ENCODE measurements around the gene ADAMTSL1. TPM values are rescaled to one million over a fixed set of nuclear protein-coding genes. Genes with fewer than 3 reads are reported as not detected.

ADAMTSL1 gene
- total and polyA plus RNA-seq, 2 of the 8 experiments (the other 6 are each of a cell fraction or from before 2014, with no cell fraction given) = 0.84 to 1.1 TPM

DNA sequence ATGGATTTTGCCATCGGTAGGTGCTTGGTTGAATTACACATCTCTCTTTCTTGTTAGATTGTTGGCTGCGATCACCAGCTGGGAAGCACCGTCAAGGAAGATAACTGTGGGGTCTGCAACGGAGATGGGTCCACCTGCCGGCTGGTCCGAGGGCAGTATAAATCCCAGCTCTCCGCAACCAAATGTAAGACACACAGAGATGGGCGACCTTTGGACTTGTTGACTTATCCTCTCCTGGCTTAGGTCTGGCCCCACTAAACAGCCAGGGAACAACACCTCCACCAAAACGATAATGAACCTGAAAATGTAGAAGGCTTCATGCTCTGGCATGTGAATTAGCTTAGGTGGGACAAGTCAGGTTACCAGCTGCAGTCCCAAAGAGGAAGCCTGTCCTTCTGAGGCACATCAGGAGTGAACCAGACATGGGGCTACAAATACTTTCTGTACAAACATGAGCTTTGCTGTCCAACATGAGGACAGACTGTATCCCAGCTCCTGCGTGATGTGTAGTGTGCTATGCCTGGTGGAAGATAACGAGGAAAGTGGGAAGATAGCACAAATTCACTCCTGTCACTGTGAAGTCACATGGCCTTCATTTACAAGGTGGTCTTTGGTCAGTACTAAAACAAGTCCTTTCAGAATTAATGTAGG lies 148.4 kb downstream of the ADAMTSL1 start:
- Histone ChIP-seq H3K36me3 (ENCODE audit: control insufficient read depth in 2 of 4, insufficient read depth in 4 of 4, low read length in 3 of 4) (no peaks in the 10 kb centered on the region), H3K4me2 (ENCODE audit: insufficient read depth in 1 of 2, low read depth in 2 of 2, low read length in 2 of 2) (no peak overlapping the region), H2BK5ac (ENCODE audit: low read depth, low read length) (no peak overlapping the region), H3K4me1 (replicated peaks in 1 of 4; ENCODE audit: control insufficient read depth in 3 of 4, insufficient read depth in 4 of 4, low read length in 3 of 4) (no peaks in the 10 kb centered on the region), H3K23ac (ENCODE audit: insufficient read length) (no peak overlapping the region), H3K79me1 (ENCODE audit: low read depth, low read length) (no peaks in the 10 kb centered on the region), H3K9ac (replicated peaks in 1 of 4; ENCODE audit: extremely low read depth in 1 of 4, low read depth in 3 of 4, low read length in 3 of 4) (no peak overlapping the region), H3K9me3 (ENCODE audit: insufficient read depth in 2 of 2, low read depth in 1 of 2, low read length in 1 of 2) (no peaks in the 10 kb centered on the region), H3K14ac (ENCODE audit: insufficient read length) (no peak overlapping the region), H2AFZ (ENCODE audit: low read length) (no peak overlapping the region), H2BK120ac (replicated peaks; ENCODE audit: low read depth, low read length) (no peak overlapping the region), H2BK12ac (ENCODE audit: low read depth, low read length) (no peak overlapping the region), H2AK5ac (ENCODE audit: low read depth, low read length) (no peak overlapping the region; the same call in 1 of the 2 replicates), H2BK20ac (ENCODE audit: low read length) (no peak overlapping the region), H3K18ac (ENCODE audit: extremely low read depth, low read length) (no peak overlapping the region), H3K79me2 (ENCODE audit: control insufficient read depth in 1 of 2, insufficient read depth in 2 of 2, low read length in 2 of 2) (no peaks in the 10 kb centered on the region), H4K8ac (ENCODE audit: extremely low read depth, insufficient read depth, low read length) (no peak overlapping the region), H3K27ac (ENCODE audit: low read depth, low read length) (no peak overlapping the region), H4K91ac (replicated peaks; ENCODE audit: insufficient read length, low read length) (no peak overlapping the region), H4K20me1 (replicated peaks in 1 of 2; ENCODE audit: control insufficient read depth in 1 of 2, insufficient read depth in 2 of 2, low read length in 2 of 2) (no peaks in the 10 kb centered on the region), H3K27me3 (replicated peaks in 1 of 4; ENCODE audit: control insufficient read depth in 3 of 4, extremely low read depth in 1 of 4, insufficient read depth in 3 of 4, low read length in 3 of 4) (no peaks in the 10 kb centered on the region), H4K5ac (ENCODE audit: insufficient read length, low read depth, low read length) (no peak overlapping the region), H3K4me3 (ENCODE audit: extremely low read depth in 1 of 4, insufficient read depth in 2 of 4, low read depth in 3 of 4, low read length in 4 of 4) (no peak overlapping the region), H3K23me2 (ENCODE audit: low read depth, low read length) (no peaks in the 10 kb centered on the region), H2BK15ac (ENCODE audit: low read length) (no peak overlapping the region), H3K56ac (replicated peaks; ENCODE audit: insufficient read length, low read depth, low read length) (no peak overlapping the region), H3K4ac (replicated peaks; ENCODE audit: insufficient read length, low read depth, low read length) (no peak overlapping the region)
- DNase-seq (ENCODE audit: low read depth in 1 of 2, low spot score in 2 of 2) (no peak), FAIRE-seq (no peak)
- no peak for TF ChIP-seq BCL11A (IDR thresholded peaks at IDR 0.05; ENCODE audit: low read depth in 2 of 2, low read length in 2 of 2)
- TF ChIP-seq JUN (IDR thresholded peaks at IDR 0.05; ENCODE audit: low read depth, low read length) = no peak
- ChIA-PET POLR2A (ENCODE audit: partially characterized antibody) (no interaction called here), CTCF (ENCODE audit: partially characterized antibody) (interaction anchor here (0.7 to 2.0 kb wide), 4 partner anchors 104 to 1090 kb away, joined by 3 to 7 read pairs (median 4); no protein-coding TSS in a partner anchor)
- WGBS, 2 experiments (ENCODE audit: extremely low coverage in 1 of 2, insufficient coverage in 1 of 2, insufficient read length in 1 of 2, insufficient replicate concordance in 2 of 2, low coverage in 1 of 2, low lambda C conversion rate in 2 of 2, missing lambda C conversion rate in 1 of 2) = 86% methylated on average over 11 of the region's 11 CpGs; no CpG with 5 or more reads in 1 of the 2 experiments

All from H1 (cell line).